Measurements from ENCODE around the gene ZNF277. TPM values are rescaled to one million over a fixed set of nuclear protein-coding genes. Genes with fewer than 3 reads are reported as not detected.

The ZNF277 gene
- total and polyA plus RNA-seq, 4 donors: 11.9 to 47.6 (median 24.9) TPM

- ATAC-seq (ENCODE audit: insufficient read depth, low FRiP score): no peak
- 96 to 97% methylated on average over 3 of the region's 3 CpGs for WGBS, 2 donors
- no peak for TF ChIP-seq CTCF (IDR thresholded peaks at IDR 0.05; ENCODE audit: control extremely low read depth, extremely low read depth)
- Histone ChIP-seq H3K9ac (ENCODE audit: insufficient read depth in 1 of 2, low read length in 2 of 2) (no peak overlapping the region), H3K4me1 (ENCODE audit: control insufficient read depth in 5 of 5, insufficient read depth in 5 of 5, low read length in 5 of 5) (peaks cover 0 to 2% (median 0%) of the 10 kb centered on the region in 5 donors), H3K27me3 (ENCODE audit: control insufficient read depth in 3 of 3, insufficient read depth in 3 of 3, low read length in 2 of 3) (no peaks in the 10 kb centered on the region), H3K4me3 (no peak overlapping the region), H3K9me3 (ENCODE audit: control insufficient read depth in 4 of 4, insufficient read depth in 3 of 4, low read length in 3 of 4) (no peaks in the 10 kb centered on the region), H3K27ac (ENCODE audit: low read depth in 1 of 2, low read length in 1 of 2) (no peak overlapping the region), H3K36me3 (ENCODE audit: control insufficient read depth in 4 of 4, insufficient read depth in 4 of 4, low read length in 4 of 4) (peaks cover 0 to 4% (median 1%) of the 10 kb centered on the region in 4 donors)
- DNase-seq: no peak
Measured at GRCh38 chr7:112297681-112298080, 91.2 kb downstream of the ZNF277 start.

- Histone ChIP-seq H3K9ac (ENCODE audit: insufficient read depth in 1 of 2, low read length in 2 of 2) (no peak overlapping the region), H3K4me1 (ENCODE audit: control insufficient read depth in 5 of 5, insufficient read depth in 5 of 5, low read length in 5 of 5) (peaks cover 0 to 2% (median 0%) of the 10 kb centered on the region in 5 donors), H3K27ac (ENCODE audit: low read depth in 1 of 2, low read length in 1 of 2) (no peak overlapping the region), H3K36me3 (ENCODE audit: control insufficient read depth in 4 of 4, insufficient read depth in 4 of 4, low read length in 4 of 4) (peaks cover 0 to 4% (median 1%) of the 10 kb centered on the region in 4 donors), H3K4me3 (no peak overlapping the region), H3K27me3 (ENCODE audit: control insufficient read depth in 3 of 3, insufficient read depth in 3 of 3, low read length in 2 of 3) (no peaks in the 10 kb centered on the region), H3K9me3 (ENCODE audit: control insufficient read depth in 4 of 4, insufficient read depth in 3 of 4, low read length in 3 of 4) (no peaks in the 10 kb centered on the region)
- ATAC-seq (ENCODE audit: insufficient read depth, low FRiP score) (no peak), DNase-seq (no peak)
- TF ChIP-seq CTCF (IDR thresholded peaks at IDR 0.05; ENCODE audit: control extremely low read depth, extremely low read depth): no peak
- WGBS, 2 donors: 68 to 93% methylated on average over 4 of the region's 4 CpGs
Measured at GRCh38 chr7:112298543-112299100, 92.1 kb downstream of the ZNF277 start.

GRCh38 chr7:112300072-112300471, 93.6 kb downstream of the ZNF277 start:
- H3K4me3 ChIP-seq: no peak overlapping the region
- H3K4me1 ChIP-seq (ENCODE audit: control insufficient read depth in 5 of 5, insufficient read depth in 5 of 5, low read length in 5 of 5): peaks cover 0 to 2% (median 0%) of the 10 kb centered on the region in 5 donors
- no peak overlapping the region for H3K9ac ChIP-seq (ENCODE audit: insufficient read depth in 1 of 2, low read length in 2 of 2)
- no peak for TF ChIP-seq CTCF (IDR thresholded peaks at IDR 0.05; ENCODE audit: control extremely low read depth, extremely low read depth)
- no peak overlapping the region for H3K27ac ChIP-seq (ENCODE audit: low read depth in 1 of 2, low read length in 1 of 2)
- peaks cover 0 to 5% (median 1%) of the 10 kb centered on the region in 4 donors for H3K36me3 ChIP-seq (ENCODE audit: control insufficient read depth in 4 of 4, insufficient read depth in 4 of 4, low read length in 4 of 4)
- H3K27me3 ChIP-seq (ENCODE audit: control insufficient read depth in 3 of 3, insufficient read depth in 3 of 3, low read length in 2 of 3): no peaks in the 10 kb centered on the region
- ATAC-seq (ENCODE audit: insufficient read depth, low FRiP score): no peak
- DNase-seq: no peak
- no peaks in the 10 kb centered on the region for H3K9me3 ChIP-seq (ENCODE audit: control insufficient read depth in 4 of 4, insufficient read depth in 3 of 4, low read length in 3 of 4)
- 94 to 96% methylated on average over 2 of the region's 2 CpGs for WGBS, 2 donors

Data from lung (tissue), 12 donors.